ENCODE data around the gene SGCE. TPM values are rescaled to one million over a fixed set of nuclear protein-coding genes. Genes with fewer than 3 reads are reported as not detected.

Gene SGCE
- total RNA-seq, 4 donors from 2014 or later = 72.3 to 108 (median 85.8) TPM

GRCh38 chr7:94623820-94624219 is 32.1 kb downstream of the SGCE start:
- no peak for DNase-seq
- peaks cover 0 to 5% of the 10 kb centered on the region in 2 donors for H3K4me1 ChIP-seq
- intact Hi-C loops (cut with DNase I) = no loop called here
- no peak overlapping the region for H3K4me3 ChIP-seq (replicated peaks in 1 of 3)
- H3K36me3 ChIP-seq = no peaks in the 10 kb centered on the region
- TF ChIP-seq CTCF (IDR thresholded peaks at IDR 0.05) (no peak), POLR2A (IDR thresholded peaks at IDR 0.05) (no peak)
- H3K27ac ChIP-seq = no peak overlapping the region
- H3K27me3 ChIP-seq = no peaks in the 10 kb centered on the region
- no peaks in the 10 kb centered on the region for H3K9me3 ChIP-seq
- 88 to 93% methylated on average over 3 of the region's 3 CpGs for WGBS, 2 donors

GRCh38 chr7:94621120-94621519 is 34.8 kb downstream of the SGCE start:
- H3K27ac ChIP-seq = no peak overlapping the region

GRCh38 chr7:94620703-94621118 is 35.2 kb downstream of the SGCE start:
- intact Hi-C loops (cut with DNase I) = no loop called here
- H3K4me1 ChIP-seq = peaks cover 0 to 5% of the 10 kb centered on the region in 2 donors
- H3K27me3 ChIP-seq = no peaks in the 10 kb centered on the region
- WGBS, 2 donors = 41 to 56% methylated on average over 2 of the region's 2 CpGs
- H3K36me3 ChIP-seq = no peaks in the 10 kb centered on the region
- TF ChIP-seq CTCF (IDR thresholded peaks at IDR 0.05) (no peak), POLR2A (IDR thresholded peaks at IDR 0.05) (no peak)
- no peak overlapping the region for H3K4me3 ChIP-seq (replicated peaks in 1 of 3)
- no peaks in the 10 kb centered on the region for H3K9me3 ChIP-seq
- DNase-seq = peak; percentile 32 to 54
- no peak overlapping the region for H3K27ac ChIP-seq

More at GRCh38 chr7:94621120-94621519, 34.8 kb downstream of the SGCE start:
- no peaks in the 10 kb centered on the region for H3K9me3 ChIP-seq
- no peak overlapping the region for H3K4me3 ChIP-seq (replicated peaks in 1 of 3)
- H3K27me3 ChIP-seq = no peaks in the 10 kb centered on the region
- no peak for DNase-seq
- H3K36me3 ChIP-seq = no peaks in the 10 kb centered on the region
- peaks cover 0 to 5% of the 10 kb centered on the region in 2 donors for H3K4me1 ChIP-seq
- TF ChIP-seq CTCF (IDR thresholded peaks at IDR 0.05) = no peak
- no peak for TF ChIP-seq POLR2A (IDR thresholded peaks at IDR 0.05)
- 91% methylated on average over 2 of the region's 2 CpGs for WGBS, 2 donors
- intact Hi-C loops (cut with DNase I) = no loop called here

GRCh38 chr7:94618126-94618525 is 37.8 kb downstream of the SGCE start:
- no peak for DNase-seq
- H3K36me3 ChIP-seq = no peaks in the 10 kb centered on the region
- WGBS, 2 donors = 97 to 98% methylated on average over 1 of the region's 1 CpG
- no peak overlapping the region for H3K4me3 ChIP-seq (replicated peaks in 1 of 3)
- peaks cover 0 to 5% of the 10 kb centered on the region in 2 donors for H3K4me1 ChIP-seq
- no peaks in the 10 kb centered on the region for H3K27me3 ChIP-seq
- H3K27ac ChIP-seq = no peak overlapping the region
- intact Hi-C loops (cut with DNase I) = no loop called here
- no peaks in the 10 kb centered on the region for H3K9me3 ChIP-seq
- no peak for TF ChIP-seq CTCF (IDR thresholded peaks at IDR 0.05)
- TF ChIP-seq POLR2A (IDR thresholded peaks at IDR 0.05) = no peak

- H3K4me3 ChIP-seq (replicated peaks in 1 of 3) = no peak overlapping the region
- 97 to 99% methylated on average over 3 of the region's 3 CpGs for WGBS, 2 donors
- H3K36me3 ChIP-seq = no peaks in the 10 kb centered on the region
- intact Hi-C loops (cut with DNase I) = no loop called here
- H3K27ac ChIP-seq = no peak overlapping the region
- no peaks in the 10 kb centered on the region for H3K9me3 ChIP-seq
- peaks cover 0 to 5% of the 10 kb centered on the region in 2 donors for H3K4me1 ChIP-seq
- TF ChIP-seq POLR2A (IDR thresholded peaks at IDR 0.05) (no peak), CTCF (IDR thresholded peaks at IDR 0.05) (no peak)
- no peaks in the 10 kb centered on the region for H3K27me3 ChIP-seq
- no peak for DNase-seq
Measured at GRCh38 chr7:94616855-94617254, 39.1 kb downstream of the SGCE start.
